ENCODE results near the gene EXOSC5.

GRCh38 chr19:41398598-41398997 is 1.4 kb upstream of the EXOSC5 start:
- no peak for TF ChIP-seq CTCF (CRISPR knock-in tag; IDR thresholded peaks at IDR 0.05)
- TF ChIP-seq ZNF260 (CRISPR knock-in tag; IDR thresholded peaks at IDR 0.05; ENCODE audit: borderline replicate concordance, low read depth): no peak
- TF ChIP-seq ZNF17 (CRISPR knock-in tag; IDR thresholded peaks at IDR 0.05): no peak
- TF ChIP-seq EZH2 (conservative IDR thresholded peaks at IDR 0.05; ENCODE audit: low read depth, low read length): no peak
- no peak for TF ChIP-seq ARHGAP35 (CRISPR knock-in tag; IDR thresholded peaks at IDR 0.05; ENCODE audit: borderline replicate concordance)
- no peak for TF ChIP-seq ZC3H4 (CRISPR knock-in tag; IDR thresholded peaks at IDR 0.05; ENCODE audit: borderline replicate concordance)
- TF ChIP-seq ZFP37 (CRISPR knock-in tag; IDR thresholded peaks at IDR 0.05; ENCODE audit: borderline replicate concordance): no peak
